GM21529 (cell line): ENCODE measurements around the gene PATJ.
"Not testable (repeated sequence)": the region's sequence is repeated elsewhere in the genome, so short reads cannot be mapped to it uniquely, and the experiment has no call there.

ENCODE experiments used
- ATAC-seq: cut with Tn5 transposase; IDR thresholded peaks from one replicate; pipeline ENCODE4 v1.9.1; 2021; ENCODE audit not compliant: unreplicated experiment

The PATJ gene

DNA sequence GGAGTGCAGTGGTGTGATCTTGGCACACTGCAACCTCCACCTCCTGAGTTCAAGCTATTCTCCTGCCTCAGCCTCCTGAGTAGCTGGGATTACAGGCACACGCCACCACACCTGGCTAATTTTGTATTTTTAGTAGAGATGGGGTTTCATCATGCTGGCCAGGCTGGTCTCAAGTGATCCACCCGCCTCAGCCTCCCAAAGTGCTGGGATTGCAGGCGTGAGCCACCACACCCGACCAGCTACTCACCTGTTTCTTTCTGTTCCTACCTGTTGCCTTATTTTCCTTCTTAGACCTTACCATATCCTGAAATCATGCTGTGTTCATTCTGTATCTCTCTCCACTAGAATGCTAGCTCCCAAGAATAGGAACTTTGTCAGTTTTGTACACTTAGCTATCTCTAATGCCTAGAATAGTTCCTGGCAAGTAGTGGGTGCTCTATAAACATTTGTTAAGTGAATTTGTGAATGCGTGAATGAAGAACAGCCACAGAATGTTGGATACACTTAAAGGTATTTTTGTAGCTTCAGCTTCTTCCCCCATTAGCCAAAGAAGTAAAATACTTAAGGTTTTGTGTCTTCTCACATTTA lies 137.7 kb downstream of the PATJ start:
- not testable (repeated sequence) for ATAC-seq

GRCh38 chr1:61887076-61887867 lies 145.0 kb downstream of the PATJ start:
- ATAC-seq: no peak

DNA sequence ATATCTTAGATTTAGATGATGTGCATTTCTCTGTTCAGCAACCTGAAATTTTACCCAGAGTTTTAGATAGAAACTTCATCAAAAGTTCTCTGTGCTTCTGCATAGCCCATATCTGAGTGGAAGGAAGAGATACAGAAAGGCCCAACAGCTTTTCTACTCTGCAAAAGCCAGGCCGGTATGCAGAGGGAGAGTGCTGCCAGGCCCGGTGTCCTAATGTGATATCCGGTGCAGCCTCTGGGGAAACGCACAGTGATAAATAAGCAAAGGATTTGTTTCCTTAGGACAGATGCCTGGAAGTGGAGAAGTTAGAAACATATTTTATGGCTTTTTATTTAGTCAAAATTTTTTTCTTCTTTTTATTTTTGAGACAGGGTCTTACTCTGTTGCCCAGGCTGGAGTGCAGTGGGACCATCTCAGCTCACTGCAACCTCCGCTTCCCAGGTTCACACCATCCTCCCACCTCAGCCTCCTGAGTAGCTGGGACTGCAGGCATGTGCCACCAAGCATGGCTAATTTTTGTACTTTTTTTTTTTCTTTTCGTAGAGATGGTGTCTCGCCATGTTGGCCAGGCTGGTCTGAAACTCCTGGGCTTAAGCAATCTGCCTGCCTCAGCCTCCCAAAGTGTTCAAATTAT lies 145.8 kb downstream of the PATJ start:
- no peak for ATAC-seq

DNA sequence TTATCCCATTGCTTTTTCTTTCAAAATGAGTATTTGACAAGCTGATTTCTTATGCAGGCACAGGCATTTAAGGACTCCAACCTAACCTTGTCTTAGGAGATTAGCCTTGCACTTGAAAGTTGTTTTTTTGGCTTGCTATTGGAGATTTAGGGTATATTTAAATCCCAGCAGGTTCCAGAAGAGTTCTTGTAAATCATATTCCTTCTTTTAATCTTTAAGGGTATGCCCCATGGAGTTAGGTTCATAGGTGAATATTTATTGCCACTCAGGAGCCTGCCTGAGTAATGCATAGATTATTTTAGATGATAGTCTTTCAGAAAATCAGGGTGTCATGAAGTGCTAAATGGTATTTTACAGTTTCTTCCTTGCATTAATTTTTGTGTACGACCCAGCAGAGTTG lies 146.5 kb downstream of the PATJ start:
- ATAC-seq: no peak

DNA sequence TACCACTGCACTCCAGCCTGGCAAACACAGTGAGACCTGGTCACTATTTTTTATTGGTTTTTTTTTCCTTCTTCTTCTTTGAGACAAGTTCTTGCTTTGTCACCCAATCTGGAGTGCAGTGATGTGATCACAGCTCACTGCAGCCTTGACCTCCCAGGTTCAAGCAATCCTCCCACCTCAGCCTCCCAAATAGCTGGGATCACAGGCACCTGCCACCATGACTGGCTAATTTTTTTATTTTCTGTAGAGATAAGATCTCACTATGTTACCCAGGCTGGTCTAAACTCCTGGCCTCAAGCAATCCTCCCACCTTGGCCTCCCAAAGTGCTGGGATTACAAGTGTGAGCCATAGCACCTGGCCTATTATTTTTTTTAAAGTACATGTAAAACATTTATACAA lies 148.2 kb downstream of the PATJ start:
- ATAC-seq: not testable (repeated sequence)

- ATAC-seq: no peak
Measured at GRCh38 chr1:61892977-61893376, 150.7 kb downstream of the PATJ start.

- ATAC-seq: not testable (repeated sequence)
Measured at GRCh38 chr1:61894296-61894695, 152.0 kb downstream of the PATJ start.

DNA sequence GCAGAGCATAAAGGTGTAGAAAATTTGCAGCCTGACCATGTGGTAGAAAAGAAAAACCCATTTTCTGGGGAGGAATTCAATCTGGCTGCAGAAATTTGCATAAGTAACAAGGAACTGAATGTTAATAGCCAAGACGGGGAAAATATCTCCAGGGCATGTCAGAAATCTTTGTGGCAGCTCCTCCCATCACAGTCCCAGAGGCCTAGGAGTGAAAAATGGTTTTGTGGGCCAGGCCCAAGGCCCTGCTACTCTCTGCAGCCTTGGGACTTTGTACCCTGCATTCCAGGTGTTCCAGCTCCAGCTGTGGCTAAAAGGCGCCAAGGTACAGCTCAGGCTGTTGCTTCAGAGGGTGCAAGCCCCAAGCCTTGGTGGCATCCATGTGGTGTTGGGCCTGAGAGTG lies 152.9 kb downstream of the PATJ start:
- ATAC-seq: no peak

- no peak for ATAC-seq
Measured at GRCh38 chr1:61898658-61899057, 156.4 kb downstream of the PATJ start.

- ATAC-seq: no peak
Measured at GRCh38 chr1:61904354-61904753, 162.1 kb downstream of the PATJ start.

- ATAC-seq: no peak
Measured at GRCh38 chr1:61907102-61907501, 164.8 kb downstream of the PATJ start.

GRCh38 chr1:61910035-61910434 lies 167.8 kb downstream of the PATJ start:
- no peak for ATAC-seq

- ATAC-seq: no peak
Measured at GRCh38 chr1:61914823-61915482, 172.7 kb downstream of the PATJ start.

- ATAC-seq: no peak
Measured at GRCh38 chr1:61921435-61921834, 179.2 kb downstream of the PATJ start.

DNA sequence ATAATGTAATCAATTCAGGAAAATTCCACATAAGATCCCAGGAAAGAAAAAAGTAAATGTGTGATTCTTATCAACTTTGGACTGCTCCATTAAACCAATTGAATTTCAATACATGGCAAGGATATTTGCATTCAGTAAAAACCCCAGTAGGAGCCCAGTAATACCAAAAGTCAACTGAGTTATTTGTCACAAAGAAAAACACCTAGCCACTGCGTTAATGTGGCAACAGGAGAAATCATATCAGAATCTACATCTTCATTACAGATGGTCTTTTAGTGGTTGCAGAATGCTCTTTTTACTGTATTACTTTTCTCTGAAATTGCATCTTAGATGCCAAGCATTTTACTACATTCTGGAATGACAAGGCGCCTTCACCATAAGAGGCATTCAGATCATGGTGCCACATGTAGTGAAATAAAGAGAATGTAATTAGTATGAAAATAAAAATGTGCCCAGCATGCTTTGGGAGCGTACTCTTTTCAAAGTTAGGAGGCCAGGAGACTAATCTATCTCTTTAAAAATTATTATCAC lies 180.7 kb downstream of the PATJ start:
- no peak for ATAC-seq

- no peak for ATAC-seq
Measured at GRCh38 chr1:61925591-61926298, 183.5 kb downstream of the PATJ start.

DNA sequence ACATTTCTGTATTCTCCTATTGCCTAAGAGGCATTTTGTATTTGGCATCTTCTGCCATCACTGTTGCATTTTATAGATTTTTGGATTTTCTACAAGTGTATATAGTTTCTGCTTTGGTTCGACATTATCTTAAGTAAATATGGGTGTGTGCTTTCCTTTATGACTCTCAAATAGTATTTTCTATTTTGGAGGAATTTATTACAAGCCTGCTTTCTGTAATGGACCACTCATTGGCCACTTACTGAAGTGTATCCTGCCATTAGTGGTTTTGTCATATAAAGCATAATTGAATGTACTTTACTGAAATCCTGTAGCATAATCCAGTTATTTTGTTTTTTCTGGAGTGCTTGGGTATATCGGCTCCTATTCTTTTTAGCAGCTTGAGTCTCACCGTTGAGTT lies 184.3 kb downstream of the PATJ start:
- ATAC-seq: no peak

- no peak for ATAC-seq
Measured at GRCh38 chr1:61930116-61930645, 187.9 kb downstream of the PATJ start.

- ATAC-seq: no peak
Measured at GRCh38 chr1:61931587-61932279, 189.5 kb downstream of the PATJ start.

DNA sequence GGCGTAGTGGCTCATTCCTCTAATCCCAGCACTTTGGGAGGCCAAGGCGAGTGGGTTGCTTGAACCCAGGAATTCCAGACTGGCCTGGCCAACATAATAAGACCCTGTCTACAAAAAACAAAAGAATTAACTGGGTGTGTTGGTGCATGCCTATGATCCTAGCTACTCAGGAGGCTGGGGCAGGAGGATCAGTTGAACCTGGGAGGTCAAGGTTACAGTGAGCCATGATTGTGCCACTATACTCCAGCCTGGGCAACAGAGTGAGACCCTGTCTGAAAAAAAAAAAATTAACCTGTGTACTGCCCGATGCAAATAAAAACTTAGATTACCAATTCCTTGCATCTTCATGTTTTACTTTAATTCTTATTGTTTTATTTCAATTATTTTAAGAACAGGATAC lies 193.2 kb downstream of the PATJ start:
- ATAC-seq: no peak
